HG03196 (cell line): Measurements from ENCODE around the gene METTL6.
A peak's percentile ranks its signal among the peaks of the same experiment; 100 is the strongest.
"Not testable (repeated sequence)": the region's sequence is repeated elsewhere in the genome, so short reads cannot be mapped to it uniquely, and the experiment has no call there.

Experiments
- ATAC-seq: cut with Tn5 transposase; IDR thresholded peaks from one replicate; pipeline ENCODE4 v1.9.1; 2021; ENCODE audit not compliant: unreplicated experiment

The METTL6 gene, protein sequence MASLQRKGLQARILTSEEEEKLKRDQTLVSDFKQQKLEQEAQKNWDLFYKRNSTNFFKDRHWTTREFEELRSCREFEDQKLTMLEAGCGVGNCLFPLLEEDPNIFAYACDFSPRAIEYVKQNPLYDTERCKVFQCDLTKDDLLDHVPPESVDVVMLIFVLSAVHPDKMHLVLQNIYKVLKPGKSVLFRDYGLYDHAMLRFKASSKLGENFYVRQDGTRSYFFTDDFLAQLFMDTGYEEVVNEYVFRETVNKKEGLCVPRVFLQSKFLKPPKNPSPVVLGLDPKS

DNA sequence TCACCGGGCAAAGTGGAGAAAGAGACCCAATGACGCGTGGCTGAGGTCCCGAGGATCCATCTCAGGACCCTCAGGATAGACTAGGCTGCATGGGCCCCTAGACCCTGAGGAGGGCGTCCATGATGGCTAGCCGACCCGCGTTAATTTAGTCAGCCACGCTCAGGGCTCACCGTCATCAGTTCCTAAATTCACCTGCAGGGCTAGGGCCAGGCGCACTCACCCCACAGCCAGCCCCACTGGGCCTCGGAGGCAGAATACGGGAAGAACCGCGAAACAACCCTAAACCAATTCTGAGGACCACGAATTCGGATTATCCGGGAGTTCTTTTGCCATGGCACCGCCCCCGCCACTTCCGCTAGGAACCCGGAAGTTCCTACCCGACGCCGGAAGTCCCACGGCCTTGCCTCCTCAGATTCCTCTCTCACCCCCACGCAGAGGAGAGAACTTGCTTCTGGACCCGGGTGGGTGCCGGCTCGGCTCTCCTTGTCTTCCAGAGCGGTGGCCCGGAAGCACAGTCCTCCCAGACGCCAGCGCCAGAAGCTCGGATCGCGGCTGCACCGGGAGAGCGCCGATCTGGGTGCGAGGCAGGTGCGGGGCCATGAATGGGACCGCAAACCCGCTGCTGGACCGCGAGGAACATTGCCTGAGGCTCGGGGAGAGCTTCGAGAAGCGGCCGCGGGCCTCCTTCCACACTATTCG is at the start of gene METTL6, which contains the start of gene EAF1:
Gene METTL6, minus strand, starts transcription at position 363 of the 699 bp plus-strand sequence. CDS start 1,033 bp downstream, outside the sequence.
Gene EAF1, plus strand, starts transcription at position 417 of the 699 bp plus-strand sequence. Its CDS starts 182 bp downstream, at position 599.
- ATAC-seq = peak; percentile 87

DNA sequence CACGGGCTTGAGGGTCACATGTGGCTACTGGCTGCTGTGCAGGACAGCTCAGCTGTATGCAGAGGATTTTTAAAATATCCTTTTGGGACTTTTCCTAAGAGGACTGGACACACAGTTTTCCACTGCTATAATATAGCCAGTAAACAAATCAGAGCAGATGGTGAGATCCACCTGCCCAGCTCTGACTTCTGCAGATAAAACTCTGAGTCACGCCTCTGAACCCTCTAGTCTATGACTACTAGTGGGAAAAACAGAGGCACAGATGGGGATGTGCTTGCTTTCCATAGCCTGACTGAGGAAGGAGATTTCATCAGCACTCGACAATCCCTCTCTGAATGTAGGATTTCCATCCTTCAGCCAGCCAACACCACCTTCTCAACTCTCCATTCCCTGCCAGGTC is 49.0 kb upstream of the METTL6 start:
- no peak for ATAC-seq

- ATAC-seq = no peak
Measured at GRCh38 chr3:15475161-15475560, 47.8 kb upstream of the METTL6 start.

DNA sequence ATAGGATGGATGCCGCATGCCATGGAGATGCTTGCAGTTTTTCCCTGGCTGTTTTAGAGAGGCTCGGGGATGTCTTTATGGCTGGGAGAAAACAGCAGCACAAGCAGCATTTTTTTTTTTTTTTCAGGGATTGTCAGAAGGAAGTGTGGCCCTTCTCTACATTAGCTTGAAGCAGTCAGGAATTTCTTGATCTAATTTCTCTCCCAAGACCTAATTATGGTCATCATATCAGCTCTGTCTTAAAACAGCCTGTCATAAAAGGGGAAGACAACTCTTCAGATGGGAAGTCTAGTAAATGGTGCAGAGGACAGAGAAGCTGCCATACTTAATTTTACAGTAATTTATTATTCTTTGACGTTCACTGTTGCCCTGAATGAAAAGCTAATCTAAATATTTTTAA is 44.5 kb upstream of the METTL6 start:
- ATAC-seq = no peak

DNA sequence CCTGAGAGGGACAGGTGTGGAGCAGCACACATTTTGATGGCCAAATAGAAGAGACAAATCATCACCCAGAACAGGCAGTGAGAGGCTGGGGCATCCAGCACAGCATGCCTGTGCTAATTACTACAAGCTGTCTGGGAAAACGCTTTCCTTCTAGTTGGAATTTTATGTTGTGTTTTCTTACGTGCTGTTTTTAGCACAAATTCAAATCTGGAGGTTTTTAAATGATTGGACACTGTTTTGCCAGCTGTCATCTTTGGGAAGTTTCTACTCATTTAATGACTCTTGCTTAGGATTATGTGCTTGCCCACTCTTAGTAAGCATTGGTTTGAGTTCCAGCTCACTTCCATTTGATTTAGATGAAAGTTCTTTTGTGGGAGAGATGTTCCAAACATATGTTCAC is 43.5 kb upstream of the METTL6 start:
- ATAC-seq = no peak

DNA sequence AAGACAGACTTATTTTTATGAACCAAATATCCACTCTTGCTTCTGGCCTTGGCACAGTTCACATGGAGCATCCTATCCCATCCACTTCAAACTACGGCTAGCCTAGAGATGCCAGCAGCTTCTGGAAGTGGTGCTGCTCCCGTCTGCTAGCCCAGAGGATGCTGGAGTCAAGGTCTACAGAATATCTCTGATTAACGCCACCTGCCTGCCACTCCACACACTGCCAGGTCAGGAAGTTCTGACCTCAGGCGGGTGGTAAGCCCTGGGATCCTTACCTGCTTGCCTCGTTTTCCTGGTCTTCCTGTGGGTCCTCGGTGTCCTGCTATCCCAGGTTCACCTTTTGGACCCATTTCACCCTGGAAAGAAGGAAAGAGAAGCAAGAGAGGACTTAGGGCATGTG is 42.9 kb upstream of the METTL6 start:
- ATAC-seq = no peak

DNA sequence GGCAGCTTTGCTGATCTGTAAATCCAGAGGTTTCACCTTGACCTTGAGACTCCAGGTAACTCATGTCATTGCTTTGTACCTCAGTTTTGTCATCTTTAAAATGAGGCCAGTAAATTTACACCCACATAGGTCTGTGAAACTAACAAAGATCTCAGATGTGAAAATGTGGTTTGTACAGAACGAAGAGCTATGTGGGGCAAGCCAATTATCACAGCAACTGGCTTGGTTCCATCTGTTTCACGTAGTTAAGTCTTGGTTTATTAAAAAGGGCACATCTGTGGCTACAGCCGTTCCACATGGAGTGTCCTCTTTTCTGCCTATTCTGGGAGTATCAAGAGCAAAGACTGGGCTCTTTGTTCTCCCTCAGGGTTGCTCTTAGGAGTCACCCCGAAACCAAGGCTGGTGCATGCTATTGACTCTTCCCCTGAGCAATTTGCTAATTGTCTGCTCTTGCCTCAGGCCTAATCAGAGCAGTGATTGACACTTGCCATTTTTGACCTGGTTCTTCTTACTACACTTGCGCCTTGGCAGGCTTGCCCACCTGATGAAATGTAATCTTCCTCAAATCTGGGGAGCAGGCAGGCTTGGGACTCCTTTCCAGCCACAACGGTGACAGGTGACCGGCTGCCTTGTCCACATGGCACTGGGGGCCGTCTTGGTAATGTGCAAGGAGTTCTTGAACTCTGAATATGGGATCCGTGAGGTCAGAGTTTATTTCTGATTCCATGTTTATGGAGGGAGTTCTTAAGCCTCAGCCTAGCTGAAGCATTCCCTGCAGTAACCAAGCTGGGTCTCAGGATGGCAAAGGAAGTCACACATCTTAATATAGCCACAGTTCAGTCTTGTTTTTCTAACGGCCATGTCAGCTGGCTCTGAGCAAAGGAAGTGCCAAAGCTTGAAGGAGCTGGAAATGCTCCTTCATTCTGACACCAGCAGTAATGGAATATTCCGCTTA is 40.2 kb upstream of the METTL6 start:
- peak; percentile 51 for ATAC-seq

DNA sequence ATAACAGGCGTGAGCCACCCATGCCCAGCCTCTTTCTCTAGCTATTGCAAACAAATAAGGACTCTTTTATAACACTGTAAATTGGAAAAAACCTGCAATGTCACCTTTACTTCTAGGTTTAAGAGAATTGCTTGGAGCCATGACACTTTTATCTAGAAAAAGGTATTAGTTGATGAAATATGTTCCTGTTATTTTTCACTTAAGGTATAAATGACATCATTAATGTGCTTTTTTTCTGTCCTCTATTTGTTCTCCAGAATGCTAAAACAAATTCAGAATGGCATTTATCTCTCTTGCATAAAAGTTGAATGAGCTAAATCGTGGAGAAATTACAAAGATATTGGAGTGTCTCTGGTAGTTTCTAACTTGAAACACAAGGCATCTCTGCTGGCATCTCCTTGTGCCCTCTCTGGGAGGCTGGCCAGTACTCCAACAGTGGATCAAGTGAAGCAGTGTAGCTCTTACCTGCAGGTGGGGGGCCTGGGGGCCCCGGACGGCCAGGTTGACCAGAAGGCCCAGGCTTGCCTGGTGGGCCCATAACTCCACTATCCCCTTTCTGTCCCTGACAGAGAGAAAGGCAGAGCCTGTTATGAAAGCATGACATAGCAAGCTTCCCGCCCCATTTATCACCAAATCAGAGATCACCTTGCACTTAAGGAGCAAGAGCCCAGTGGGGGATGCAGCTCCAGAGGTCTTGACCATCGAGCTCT is 38.7 kb upstream of the METTL6 start:
- no peak for ATAC-seq

DNA sequence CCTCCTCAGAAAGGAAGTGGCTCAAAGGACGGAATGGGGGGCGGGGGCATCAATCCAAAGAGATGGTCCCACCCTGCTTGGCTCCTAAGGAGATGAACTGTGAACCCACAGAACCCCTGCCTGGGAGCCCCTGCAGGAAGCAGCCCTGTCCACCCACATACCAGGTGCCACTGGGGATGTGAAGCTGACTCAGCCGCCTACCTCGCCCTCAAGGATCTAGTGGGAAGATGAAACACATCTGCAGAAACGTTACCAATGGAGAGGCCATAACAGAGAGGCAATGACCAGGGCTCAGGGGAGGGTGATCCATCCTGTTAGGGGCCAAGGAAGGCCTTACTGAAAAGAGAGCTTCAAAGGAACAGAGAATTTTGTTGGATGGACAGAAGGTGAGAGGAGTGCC is 35.1 kb upstream of the METTL6 start:
- ATAC-seq = no peak

DNA sequence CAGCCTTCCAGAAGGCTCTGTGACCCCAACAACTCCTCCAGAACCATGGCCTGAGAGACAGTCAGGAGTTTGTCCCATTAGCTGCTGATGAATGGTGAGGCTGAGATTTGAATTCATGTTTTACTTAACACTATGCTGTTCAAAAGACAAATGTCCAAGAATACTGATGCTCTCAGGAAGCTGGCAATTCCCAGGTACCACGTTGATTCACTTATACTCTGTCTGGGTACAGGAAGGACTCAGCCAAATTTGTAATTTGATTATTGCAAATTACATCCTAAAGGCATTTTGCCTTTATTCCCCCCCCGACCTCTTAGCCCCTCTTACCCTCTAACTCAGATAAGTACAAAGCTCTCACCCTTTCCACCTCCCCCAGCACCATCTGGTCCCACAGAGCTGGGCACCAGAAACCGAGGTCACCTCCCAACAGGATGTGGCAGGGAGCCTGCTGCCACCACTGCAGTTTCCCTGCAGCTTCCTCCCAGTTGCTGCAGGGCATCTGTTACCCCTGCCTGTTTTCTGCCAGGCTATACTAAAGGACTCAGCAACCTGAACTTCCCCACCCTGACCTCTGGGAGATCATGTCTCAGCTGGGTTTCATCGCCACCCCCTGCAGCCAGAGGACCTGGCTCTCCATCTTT is 33.7 kb upstream of the METTL6 start:
- ATAC-seq = no peak

GRCh38 chr3:15458212-15458780 is 31.0 kb upstream of the METTL6 start:
- no peak for ATAC-seq

- not testable (repeated sequence) for ATAC-seq
Measured at GRCh38 chr3:15456915-15457314, 29.6 kb upstream of the METTL6 start.

DNA sequence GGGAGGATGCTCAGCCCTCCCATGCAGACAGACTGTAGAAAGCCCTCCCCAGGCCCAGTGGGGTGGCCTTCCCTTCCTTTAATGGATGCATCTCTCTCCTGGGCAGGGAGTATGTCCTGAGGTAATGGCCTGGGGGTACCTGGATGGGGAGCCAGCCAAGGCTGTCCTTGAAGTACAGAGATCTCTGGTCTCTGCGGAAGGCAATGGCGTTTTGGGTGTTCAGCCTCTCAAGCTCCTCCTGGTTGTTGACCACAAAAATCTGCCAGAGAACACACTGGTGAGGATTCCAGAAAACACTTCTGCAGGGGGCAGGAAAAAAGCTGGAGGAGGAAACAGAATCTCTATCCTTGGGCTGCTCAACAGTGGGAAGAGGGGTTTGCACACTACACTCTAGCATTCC is 29.0 kb upstream of the METTL6 start:
- no peak for ATAC-seq

GRCh38 chr3:15455756-15456155 is 28.4 kb upstream of the METTL6 start:
- ATAC-seq = no peak

DNA sequence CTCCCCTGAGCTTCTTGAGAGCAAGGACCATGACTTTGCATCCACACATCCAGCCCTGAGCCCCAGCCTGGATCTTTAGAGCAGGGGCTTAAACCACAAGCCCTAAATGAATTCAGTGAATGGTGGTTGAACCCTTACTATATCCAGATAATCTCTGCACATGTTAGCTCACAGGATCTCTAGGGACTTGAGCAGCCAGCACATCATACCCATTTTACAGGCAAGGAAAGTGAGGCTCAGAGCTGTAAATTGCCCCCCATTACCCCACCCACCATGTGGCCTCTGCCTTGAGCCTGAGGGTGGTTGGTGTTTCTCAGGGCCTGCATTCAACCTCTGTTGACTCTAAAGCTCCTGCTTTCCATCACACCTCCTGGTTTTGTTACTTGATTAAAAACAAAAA is 27.6 kb upstream of the METTL6 start:
- no peak for ATAC-seq

DNA sequence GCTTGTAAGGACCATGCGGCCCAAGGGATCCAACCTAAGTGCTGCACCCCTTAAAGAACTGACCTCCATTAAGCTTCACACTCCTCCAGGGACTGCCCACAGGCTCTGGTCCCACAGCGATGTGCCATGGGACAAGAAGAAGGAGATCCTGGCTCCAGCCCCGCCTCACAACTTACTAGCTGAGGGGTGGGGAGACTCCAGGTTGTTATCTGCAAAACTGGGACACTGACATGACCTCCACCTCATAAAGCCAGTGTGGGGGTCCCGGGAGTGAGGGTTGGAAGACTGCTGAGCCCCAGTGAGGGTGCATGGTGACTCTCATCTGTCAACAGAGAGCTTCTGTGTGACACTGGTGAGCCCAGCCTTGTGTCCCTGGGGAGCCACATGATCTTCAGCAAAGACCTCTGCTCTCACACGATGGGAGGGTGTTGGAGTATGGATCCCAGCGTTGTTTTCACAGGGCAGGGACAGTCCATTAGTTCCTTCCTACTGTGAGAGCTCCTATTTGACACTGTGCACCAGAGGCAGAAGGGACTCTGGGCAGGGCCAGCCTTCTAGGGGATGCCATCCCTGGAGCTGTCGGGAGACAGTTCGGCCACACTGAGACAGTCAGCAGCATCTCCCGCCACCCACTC is 26.8 kb upstream of the METTL6 start:
- no peak for ATAC-seq

DNA sequence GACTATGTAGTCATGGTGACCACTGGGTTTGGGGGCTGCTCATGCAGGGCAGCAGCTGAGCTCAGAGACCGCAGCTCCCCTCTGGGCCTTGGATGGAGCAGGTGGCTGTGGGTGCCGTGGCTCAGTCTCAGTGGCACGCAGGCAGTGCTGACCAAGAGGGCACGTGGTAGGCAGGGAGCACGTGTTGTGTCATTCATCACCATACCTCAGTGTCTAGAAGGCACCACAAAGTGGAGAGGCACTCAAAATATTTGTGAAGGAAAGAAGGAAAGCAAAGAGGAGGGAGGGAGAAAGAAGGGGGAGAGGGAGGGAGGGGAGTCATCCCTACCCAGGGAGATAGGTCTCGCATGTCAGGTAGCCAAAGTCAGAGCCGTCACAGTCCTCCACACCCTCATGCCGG is 26.2 kb upstream of the METTL6 start:
- ATAC-seq = no peak

DNA sequence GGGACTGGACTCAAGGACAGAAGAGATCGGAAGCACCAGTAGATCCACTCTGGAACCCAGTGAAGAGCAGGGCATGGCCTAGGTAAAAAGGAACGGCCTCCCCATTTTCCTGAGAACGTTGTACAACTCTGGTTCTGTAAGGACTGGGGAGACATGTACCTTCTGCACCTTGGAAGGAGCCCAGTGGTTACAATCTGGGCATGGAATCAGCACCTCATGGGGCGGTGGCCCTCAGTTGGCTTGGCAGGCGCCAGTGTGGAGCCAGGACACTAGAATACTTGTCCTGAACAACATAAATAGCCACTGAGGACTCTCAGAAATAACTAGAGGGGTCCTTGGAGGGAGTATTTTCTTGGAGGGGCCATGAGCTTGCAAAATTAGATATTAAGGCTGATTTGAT is 25.6 kb upstream of the METTL6 start:
- ATAC-seq = no peak

DNA sequence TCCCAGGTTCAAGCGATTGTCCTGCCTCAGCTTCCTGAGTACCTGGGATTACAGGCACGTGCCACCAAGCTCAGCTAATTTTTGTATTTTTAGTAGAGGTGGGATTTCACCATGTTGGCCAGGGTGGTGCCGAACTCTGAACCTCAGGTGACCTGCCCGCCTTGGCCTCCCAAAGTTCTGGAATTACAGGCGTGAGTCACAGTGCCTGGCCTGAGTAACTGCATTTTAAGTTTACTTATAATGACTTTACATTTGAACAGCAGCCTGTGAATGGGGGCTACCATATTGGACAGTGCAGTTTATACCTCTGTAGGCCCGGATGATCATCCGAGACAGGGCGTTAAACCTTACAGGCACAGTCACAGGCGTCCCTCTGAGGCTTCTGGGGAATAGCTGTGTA is 24.8 kb upstream of the METTL6 start:
- no peak for ATAC-seq
